Epidermal melanocyte (primary cell): Measurements from ENCODE around the gene PLD5.
"Not testable (repeated sequence)": the region's sequence is repeated elsewhere in the genome, so short reads cannot be mapped to it uniquely, and the experiment has no call there.

Experiments used
- DNase-seq: peaks from one replicate; pipeline ENCODE4 v3.0.0; 2011; ENCODE audit warnings: low spot score; ENCODE audit not compliant: insufficient read length

Gene PLD5

GRCh38 chr1:242178924-242179708 lies 345.4 kb downstream of the PLD5 start:
- peak; percentile 44 for DNase-seq

- DNase-seq: no peak
Observed at GRCh38 chr1:242178436-242178835, 346.1 kb downstream of the PLD5 start.

DNA sequence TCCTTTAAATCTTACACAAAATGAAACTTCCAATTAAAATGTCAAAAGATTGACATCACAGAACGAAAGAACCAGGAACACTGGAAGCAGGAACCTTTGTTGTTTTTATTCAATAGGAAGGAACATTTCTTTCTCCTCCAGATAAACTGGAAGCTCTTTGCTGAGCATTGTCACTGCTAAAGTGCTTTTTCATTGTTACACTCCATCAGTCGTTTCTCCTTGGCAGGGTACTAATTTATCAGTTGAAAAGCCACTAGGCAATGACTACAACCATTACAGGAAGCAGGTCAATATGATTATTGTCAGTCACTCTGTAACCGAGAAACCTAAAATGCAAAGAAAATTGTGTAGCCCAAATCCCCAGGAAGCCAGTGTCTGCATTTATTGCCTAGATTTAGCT lies 362.4 kb downstream of the PLD5 start:
- no peak for DNase-seq

- DNase-seq: no peak
Observed at GRCh38 chr1:242147096-242147976, 377.2 kb downstream of the PLD5 start.

DNA sequence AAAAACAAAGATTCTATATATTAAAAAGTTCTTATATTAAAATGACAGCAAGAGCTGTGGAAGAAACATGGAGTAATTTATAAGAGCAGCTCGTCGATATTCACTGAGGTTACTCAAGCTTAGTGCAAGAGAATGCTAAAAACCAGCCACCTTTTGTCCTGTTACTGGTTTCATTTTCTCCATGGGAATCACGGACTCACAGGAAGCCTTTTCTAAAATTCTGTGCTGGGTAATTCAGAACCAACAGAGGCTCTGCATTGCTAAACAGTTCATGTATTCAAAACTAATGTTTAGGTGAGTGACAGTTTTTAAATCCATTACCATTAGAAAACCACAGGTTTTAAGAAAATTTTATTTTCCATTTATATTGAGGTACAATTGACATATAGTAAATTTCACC lies 377.8 kb downstream of the PLD5 start:
- DNase-seq: no peak

DNA sequence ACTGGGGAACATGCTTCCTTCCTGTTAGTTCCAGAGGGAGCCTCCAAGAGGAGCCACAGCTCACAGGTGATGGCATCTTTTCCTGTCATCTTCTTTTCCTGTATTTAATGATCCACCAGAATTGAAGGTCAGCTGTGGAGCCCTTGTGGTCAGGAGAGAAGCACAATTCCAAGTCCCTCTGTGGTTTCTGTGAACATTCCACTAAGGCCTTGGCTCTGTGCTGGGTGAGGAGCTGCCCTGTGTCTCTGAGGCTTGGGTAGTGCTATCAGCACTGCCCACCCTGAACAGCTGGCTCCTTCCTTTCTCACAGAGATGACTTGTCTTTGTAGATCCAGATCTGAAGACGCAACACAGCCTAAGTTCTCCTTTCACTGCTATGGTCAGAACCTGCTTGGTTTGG lies 383.7 kb downstream of the PLD5 start:
- DNase-seq: no peak

DNA sequence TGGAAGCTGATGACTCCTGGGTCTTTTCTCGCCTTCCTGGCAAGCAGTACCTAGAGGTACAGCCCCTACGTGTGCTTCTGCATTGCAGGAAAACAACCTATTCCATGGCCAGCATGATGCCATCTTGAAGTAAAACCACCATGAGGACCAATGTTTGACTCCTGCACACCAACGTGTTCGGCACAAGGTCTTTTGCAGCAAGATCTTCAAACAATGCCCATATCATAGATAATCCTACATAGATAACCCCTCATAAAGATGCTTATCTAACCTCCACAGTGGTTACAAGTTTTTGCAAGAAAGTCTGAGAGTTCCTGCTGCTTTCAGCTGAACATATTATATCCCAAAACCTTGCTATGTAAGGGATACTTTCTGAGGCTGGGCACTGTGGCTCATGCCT lies 384.5 kb downstream of the PLD5 start:
- no peak for DNase-seq

DNA sequence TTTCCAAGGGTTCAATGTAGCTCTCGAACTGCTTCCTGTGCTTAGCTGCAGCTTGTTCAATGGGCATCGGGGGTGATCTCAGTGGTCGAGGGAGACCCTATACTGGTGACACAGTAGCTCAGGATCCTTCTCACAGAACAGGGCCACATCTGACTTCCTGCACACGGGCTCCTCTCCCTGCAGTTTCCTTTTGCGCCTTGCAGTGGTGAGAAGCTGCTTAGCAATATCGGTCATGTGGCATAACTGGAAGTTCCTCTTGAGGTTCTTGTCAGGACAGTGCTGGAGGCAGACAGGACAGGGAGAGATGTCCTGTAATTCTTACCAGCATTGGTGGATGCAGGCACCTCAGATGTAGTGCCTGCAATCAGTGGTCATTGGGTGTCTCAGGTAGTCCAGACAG lies 385.1 kb downstream of the PLD5 start:
- no peak for DNase-seq

GRCh38 chr1:242133796-242134195 lies 390.7 kb downstream of the PLD5 start:
- no peak for DNase-seq

- no peak for DNase-seq
Observed at GRCh38 chr1:242133351-242133750, 391.1 kb downstream of the PLD5 start.

DNA sequence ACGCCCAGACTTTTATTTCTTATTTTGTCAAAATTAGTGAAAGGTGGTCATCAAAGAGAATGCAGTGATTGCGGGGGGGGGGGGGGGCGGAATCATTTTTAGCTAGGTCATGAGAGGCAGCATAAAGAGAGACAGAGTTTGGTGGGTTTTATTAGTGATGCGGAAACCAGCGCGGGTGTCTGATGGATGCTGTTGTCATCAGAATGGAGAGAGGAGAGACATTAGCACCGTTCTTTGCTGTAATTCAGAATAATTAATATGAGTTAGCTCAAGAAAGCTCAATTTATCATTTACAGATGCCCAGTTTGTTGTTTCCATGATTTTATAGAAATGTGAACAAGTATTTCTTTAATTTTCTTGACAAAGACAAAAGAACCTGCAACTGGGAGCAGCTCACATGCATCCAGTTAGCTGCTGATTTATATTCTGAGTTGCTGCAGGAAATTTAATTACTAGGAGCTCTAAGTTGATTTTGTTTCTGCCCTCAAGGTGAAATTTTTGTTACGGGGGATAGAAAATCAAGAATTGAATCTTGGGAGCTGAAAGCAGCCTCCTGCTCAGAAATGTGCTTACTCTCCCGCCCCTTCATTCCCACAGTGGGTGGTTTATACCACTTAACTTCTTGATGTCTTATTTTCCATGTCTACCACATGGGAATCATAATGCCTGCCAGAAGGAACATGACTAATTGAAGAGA lies 392.2 kb downstream of the PLD5 start:
- no peak for DNase-seq

GRCh38 chr1:242128951-242129502 lies 395.5 kb downstream of the PLD5 start:
- peak; percentile 49 for DNase-seq

DNA sequence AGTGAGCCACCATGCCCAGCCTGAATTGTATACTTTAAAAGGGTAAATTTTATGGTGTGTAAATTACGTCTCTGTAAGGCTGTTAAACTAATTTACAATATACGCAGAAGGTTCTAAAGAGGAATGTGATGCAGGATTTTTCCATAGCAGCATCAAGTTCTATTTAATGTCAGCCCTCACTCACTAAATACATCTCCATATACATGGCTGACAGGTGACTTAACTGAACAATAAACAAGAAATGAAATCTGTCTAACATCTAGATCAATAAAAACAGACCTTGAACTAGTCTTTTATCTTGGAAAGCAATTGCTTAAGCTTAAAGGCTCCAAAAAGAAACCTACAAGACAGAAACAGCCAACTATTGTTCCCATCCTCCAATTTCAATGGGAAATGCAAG lies 404.1 kb downstream of the PLD5 start:
- DNase-seq: no peak

GRCh38 chr1:242100921-242101320 lies 423.6 kb downstream of the PLD5 start:
- DNase-seq: no peak

DNA sequence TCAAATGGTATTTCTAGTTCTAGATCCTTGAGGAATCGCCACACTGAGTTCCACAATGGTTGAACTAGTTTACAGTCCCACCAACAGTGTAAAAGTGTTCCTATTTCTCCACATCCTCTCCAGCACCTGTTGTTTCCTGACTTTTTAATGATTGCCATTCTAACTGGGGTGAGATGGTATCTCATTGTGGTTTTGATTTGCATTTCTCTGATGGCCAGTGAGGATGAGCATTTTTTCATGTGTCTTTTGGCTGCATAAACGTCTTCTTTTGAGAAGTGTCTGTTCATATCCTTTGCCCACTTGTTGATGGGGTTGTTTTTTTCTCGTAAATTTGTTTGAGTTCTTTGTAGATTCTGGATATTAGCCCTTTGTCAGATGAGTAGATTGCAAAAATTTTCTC lies 427.2 kb downstream of the PLD5 start:
- not testable (repeated sequence) for DNase-seq

- DNase-seq: no peak
Observed at GRCh38 chr1:242093116-242093515, 431.4 kb downstream of the PLD5 start.

DNA sequence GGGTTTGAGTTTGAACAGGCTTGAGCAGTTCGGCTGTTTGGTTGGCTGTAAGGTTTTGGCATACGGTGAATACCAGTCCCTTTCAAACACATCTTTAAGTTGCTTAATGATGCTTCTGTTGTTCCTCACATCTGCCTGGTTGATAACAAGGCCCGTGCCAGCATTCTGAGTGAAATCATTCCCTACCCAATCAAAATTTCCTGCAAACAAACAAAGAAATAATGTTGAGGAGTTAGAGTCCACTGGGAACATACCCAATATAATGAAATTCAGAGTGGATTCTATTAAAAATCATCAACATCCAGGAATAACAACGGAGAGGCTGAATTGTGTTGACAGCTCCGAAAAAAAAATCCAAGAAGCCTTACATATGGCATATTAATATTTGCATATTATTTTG lies 434.6 kb downstream of the PLD5 start:
- no peak for DNase-seq

- DNase-seq: no peak
Observed at GRCh38 chr1:242088875-242089274, 435.6 kb downstream of the PLD5 start.

- DNase-seq: no peak
Observed at GRCh38 chr1:242086706-242087105, 437.8 kb downstream of the PLD5 start.

DNA sequence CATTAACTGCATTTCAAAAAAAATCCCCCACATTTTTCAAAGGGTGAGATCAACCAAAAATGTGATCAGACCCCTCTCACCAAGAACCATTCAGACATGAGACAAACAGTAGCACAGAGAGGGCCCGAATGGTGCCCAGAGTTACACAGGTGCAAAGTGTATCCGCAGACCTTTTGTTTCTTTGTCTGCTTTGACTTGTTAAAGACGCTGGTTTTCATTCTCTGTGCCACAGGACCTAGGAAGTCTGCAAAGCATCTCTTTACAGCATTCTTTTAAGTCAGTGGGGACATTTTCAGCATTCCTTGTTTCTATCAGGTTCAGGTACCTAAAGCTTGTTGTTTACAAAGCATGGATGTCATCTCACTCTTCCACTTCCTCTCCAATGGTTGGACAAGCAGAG lies 438.4 kb downstream of the PLD5 start:
- DNase-seq: no peak

DNA sequence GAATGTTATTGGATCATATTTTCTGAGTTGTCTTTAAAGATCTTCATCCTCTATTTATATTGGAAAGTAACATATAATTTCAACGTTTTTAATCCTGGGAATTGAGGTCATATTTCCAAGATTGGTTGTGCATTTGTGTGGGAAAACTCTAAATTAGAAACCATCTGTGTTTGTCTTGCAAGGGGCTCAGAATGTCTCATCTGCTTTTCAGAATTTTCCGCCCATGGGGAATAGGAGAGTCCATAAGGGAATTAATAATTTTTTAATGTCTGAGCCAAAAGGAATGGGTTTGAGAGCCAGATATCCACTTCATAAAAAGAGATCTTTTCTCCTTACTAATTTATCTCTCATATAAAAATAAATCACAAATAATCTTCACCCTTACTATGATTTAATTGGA lies 440.8 kb downstream of the PLD5 start:
- DNase-seq: no peak

- DNase-seq: no peak
Observed at GRCh38 chr1:242081446-242081845, 443.1 kb downstream of the PLD5 start.
